Measurements from ENCODE around the gene SOX8.
"Not testable (repeated sequence)": the region's sequence is repeated elsewhere in the genome, so short reads cannot be mapped to it uniquely, and the experiment has no call there.

Gene SOX8

GRCh38 chr16:945271-946047, 36.1 kb upstream of the SOX8 start:
- no peak for DNase-seq (ENCODE audit: low read depth)
- H3K4me3 ChIP-seq (ENCODE audit: low read length) = no peak overlapping the region
- TF ChIP-seq CTCF (IDR thresholded peaks at IDR 0.05; ENCODE audit: insufficient read depth, low read depth, low read length, missing control alignments) = no peak

GRCh38 chr16:946048-946395, 35.5 kb upstream of the SOX8 start:
- DNase-seq (ENCODE audit: low read depth) = no peak
- TF ChIP-seq CTCF (IDR thresholded peaks at IDR 0.05; ENCODE audit: insufficient read depth, low read depth, low read length, missing control alignments) = no peak
- no peak overlapping the region for H3K4me3 ChIP-seq (ENCODE audit: low read length)

GRCh38 chr16:947255-947921, 34.2 kb upstream of the SOX8 start:
- no peak overlapping the region for H3K4me3 ChIP-seq (ENCODE audit: low read length)
- no peak for DNase-seq (ENCODE audit: low read depth)
- no peak for TF ChIP-seq CTCF (IDR thresholded peaks at IDR 0.05; ENCODE audit: insufficient read depth, low read depth, low read length, missing control alignments)

GRCh38 chr16:947922-948303, 33.7 kb upstream of the SOX8 start:
- not testable (repeated sequence) for H3K4me3 ChIP-seq (ENCODE audit: low read length); DNase-seq (ENCODE audit: low read depth)

- DNase-seq (ENCODE audit: low read depth); H3K4me3 ChIP-seq (ENCODE audit: low read length): not testable (repeated sequence)
These were observed 32.8 kb upstream of the SOX8 start for GRCh38 chr16:948767-949166.

- not testable (repeated sequence) for H3K4me3 ChIP-seq (ENCODE audit: low read length); DNase-seq (ENCODE audit: low read depth)
These were observed 30.6 kb upstream of the SOX8 start for GRCh38 chr16:950733-951573.

GRCh38 chr16:951660-952301, 29.8 kb upstream of the SOX8 start:
- no peak overlapping the region for H3K4me3 ChIP-seq (ENCODE audit: low read length)
- DNase-seq (ENCODE audit: low read depth) = no peak
- TF ChIP-seq CTCF (IDR thresholded peaks at IDR 0.05; ENCODE audit: insufficient read depth, low read depth, low read length, missing control alignments) = no peak

- DNase-seq (ENCODE audit: low read depth) = no peak
- TF ChIP-seq CTCF (IDR thresholded peaks at IDR 0.05; ENCODE audit: insufficient read depth, low read depth, low read length, missing control alignments) = no peak
- H3K4me3 ChIP-seq (ENCODE audit: low read length) = no peak overlapping the region
These were observed 29.2 kb upstream of the SOX8 start for GRCh38 chr16:952321-952720.

GRCh38 chr16:953818-954217, 27.8 kb upstream of the SOX8 start:
- not testable (repeated sequence) for DNase-seq (ENCODE audit: low read depth); H3K4me3 ChIP-seq (ENCODE audit: low read length)

- H3K4me3 ChIP-seq (ENCODE audit: low read length); DNase-seq (ENCODE audit: low read depth): not testable (repeated sequence)
These were observed 25.8 kb upstream of the SOX8 start for GRCh38 chr16:955766-956165.
